Activated CD4-positive, alpha-beta memory T cell treated with anti-CD3 and anti-CD28 coated beads, Interleukin-2, amount 10 ng/mL, durations not matched to agents 7 days and 5 days (primary cell): ENCODE measurements around the gene CSKMT. TPM values are rescaled to one million over a fixed set of nuclear protein-coding genes. Genes with fewer than 3 reads are reported as not detected.
A peak's percentile ranks its signal among the peaks of the same experiment; 100 is the strongest.

Experiments
- CTCF ChIA-PET: fragments of 350-600 bp; sonication (Branson Sonifier 250); formaldehyde crosslinking; loops from one replicate; lab custom pipeline; 2021; ENCODE audit warnings: antibody characterized with exemption, inconsistent platforms; lab: Charles Lee
- POLR2A ChIA-PET: fragments of 350-600 bp; sonication (Branson Sonifier 250); formaldehyde crosslinking; loops from one replicate; lab custom pipeline; 2021; ENCODE audit warnings: antibody characterized with exemption; lab: Charles Lee
- DNase-seq: peaks from one replicate; pipeline ENCODE4 v3.0.0-alpha.2; 2020
- H3K27ac Mint-ChIP-seq: one replicate; pipeline ENCODE4 v1.8.0; 2021; ENCODE audit warnings: mild to moderate bottlenecking, mixed read lengths
- H3K27me3 Mint-ChIP-seq: one replicate; pipeline ENCODE4 v1.8.0; 2021; ENCODE audit warnings: mixed read lengths
- H3K36me3 Mint-ChIP-seq: one replicate; pipeline ENCODE4 v1.8.0; 2021; ENCODE audit warnings: low read depth, mixed read lengths
- H3K4me1 Mint-ChIP-seq: one replicate; pipeline ENCODE4 v1.8.0; 2021; ENCODE audit warnings: mixed read lengths
- H3K4me3 Mint-ChIP-seq: one replicate; pipeline ENCODE4 v1.8.0; 2021; ENCODE audit warnings: mild to moderate bottlenecking, mixed read lengths
- H3K9me3 Mint-ChIP-seq: one replicate; pipeline ENCODE4 v1.8.0; 2021; ENCODE audit warnings: mixed read lengths
- total RNA-seq, 2 experiments: library from RNA; stranded (reverse); gene quantifications; one replicate each; pipeline ENCODE4 v1.2.3, GENCODE V29; 2021

Gene CSKMT
- total RNA-seq, 2 experiments from 2014 or later, result 16.6 to 18.3 TPM

GRCh38 chr11:62676698-62677097 is 11.6 kb downstream of the CSKMT start:
- no peak overlapping the region for H3K27ac Mint-ChIP-seq
- CTCF ChIA-PET, result interaction anchor here (0.8 to 1.7 kb wide), 4 partner anchors 12 to 85 kb away, joined by 3 to 7 read pairs (median 4); partner anchors contain the start of genes C11orf98, CSKMT, EML3 and TUT1
- peaks cover 39% of the 10 kb centered on the region for H3K36me3 Mint-ChIP-seq
- H3K4me3 Mint-ChIP-seq, result peak overlapping the region; percentile 40
- H3K4me1 Mint-ChIP-seq, result peaks cover 58% of the 10 kb centered on the region
- no peak for DNase-seq
- no peaks in the 10 kb centered on the region for H3K27me3 Mint-ChIP-seq
- POLR2A ChIA-PET, result interaction anchor here (1.3 to 6.6 kb wide), 6 partner anchors 11 to 180 kb away, joined by 3 to 105 read pairs (median 6); partner anchors contain the start of genes C11orf98, CSKMT, EEF1G and TUT1
- no peaks in the 10 kb centered on the region for H3K9me3 Mint-ChIP-seq

GRCh38 chr11:62677156-62677555 is 12.0 kb downstream of the CSKMT start:
- peaks cover 37% of the 10 kb centered on the region for H3K36me3 Mint-ChIP-seq
- peaks cover 57% of the 10 kb centered on the region for H3K4me1 Mint-ChIP-seq
- ChIA-PET POLR2A (interaction anchor here (1.3 to 6.6 kb wide), 6 partner anchors 11 to 179 kb away, joined by 3 to 105 read pairs (median 6); partner anchors contain the start of genes C11orf98, CSKMT, EEF1G and TUT1), CTCF (interaction anchor here (0.8 to 1.7 kb wide), 4 partner anchors 12 to 86 kb away, joined by 3 to 7 read pairs (median 4); partner anchors contain the start of genes C11orf98, CSKMT, EML3 and TUT1)
- no peaks in the 10 kb centered on the region for H3K27me3 Mint-ChIP-seq
- no peaks in the 10 kb centered on the region for H3K9me3 Mint-ChIP-seq
- no peak for DNase-seq
- peak overlapping the region; percentile 40 for H3K4me3 Mint-ChIP-seq
- H3K27ac Mint-ChIP-seq, result no peak overlapping the region

- Mint-ChIP-seq H3K4me1 (peaks cover 51% of the 10 kb centered on the region), H3K4me3 (peak overlapping the region; percentile 88), H3K36me3 (peaks cover 37% of the 10 kb centered on the region), H3K27ac (peak overlapping the region; percentile 78), H3K27me3 (no peaks in the 10 kb centered on the region), H3K9me3 (no peaks in the 10 kb centered on the region)
- no peak for DNase-seq
- ChIA-PET POLR2A (interaction anchor here (1.0 to 6.6 kb wide), 6 partner anchors 8 to 179 kb away, joined by 3 to 105 read pairs (median 6); partner anchors contain the start of genes C11orf98, CSKMT, EEF1G and TUT1), CTCF (interaction anchor here (0.8 to 1.7 kb wide), 4 partner anchors 13 to 86 kb away, joined by 3 to 7 read pairs (median 4); partner anchors contain the start of genes C11orf98, CSKMT, EML3 and TUT1)
Measured at GRCh38 chr11:62677714-62678113, 12.6 kb downstream of the CSKMT start.

- H3K4me3 Mint-ChIP-seq, result peak overlapping the region; percentile 88
- H3K9me3 Mint-ChIP-seq, result no peaks in the 10 kb centered on the region
- no peaks in the 10 kb centered on the region for H3K27me3 Mint-ChIP-seq
- CTCF ChIA-PET, result interaction anchor here (3.6 kb wide), 1 partner anchor 16 kb away, joined by 32 read pairs; no protein-coding TSS in a partner anchor
- DNase-seq, result no peak
- peaks cover 34% of the 10 kb centered on the region for H3K36me3 Mint-ChIP-seq
- H3K27ac Mint-ChIP-seq, result peak overlapping the region; percentile 78
- peaks cover 44% of the 10 kb centered on the region for H3K4me1 Mint-ChIP-seq
- POLR2A ChIA-PET, result interaction anchor here (0.8 to 6.6 kb wide), 9 partner anchors 9 to 204 kb away, joined by 3 to 105 read pairs (median 5); partner anchors contain the start of genes C11orf98, CSKMT, EEF1G and INTS5
Measured at GRCh38 chr11:62678433-62678769, 13.3 kb downstream of the CSKMT start.

- DNase-seq, result peak; percentile 87
- H3K27ac Mint-ChIP-seq, result peak within 1 kb of the TSS; percentile 78
- H3K9me3 Mint-ChIP-seq, result no peaks in the 10 kb centered on the region
- no peaks in the 10 kb centered on the region for H3K27me3 Mint-ChIP-seq
- H3K4me3 Mint-ChIP-seq, result peak within 1 kb of the TSS; percentile 88
- ChIA-PET POLR2A (interaction anchor here (0.8 to 6.6 kb wide), 18 partner anchors 7 to 203 kb away, joined by 3 to 105 read pairs (median 5); partner anchors contain the start of genes BSCL2, C11orf98, CSKMT and EEF1G), CTCF (interaction anchor here (0.5 to 3.6 kb wide), 5 partner anchors 7 to 51 kb away, joined by 3 to 32 read pairs (median 3); partner anchors contain the start of genes HNRNPUL2, LBHD1 and UQCC3)
- peaks cover 30% of the 10 kb centered on the region for H3K36me3 Mint-ChIP-seq
- peaks cover 40% of the 10 kb centered on the region for H3K4me1 Mint-ChIP-seq
Measured at GRCh38 chr11:62678770-62679696, 13.9 kb downstream of the CSKMT start, which contains the start of gene UBXN1. TSS of gene UBXN1 (minus strand) at chr11:62679073. CDS start at chr11:62678923, 150 bp downstream.

- H3K27me3 Mint-ChIP-seq, result no peaks in the 10 kb centered on the region
- ChIA-PET CTCF (interaction anchor here (0.5 to 3.6 kb wide), 26 partner anchors 9 to 298 kb away, joined by 3 to 32 read pairs (median 4); partner anchors contain the start of genes C11orf98, CSKMT, EEF1G and LBHD1), POLR2A (interaction anchor here (0.5 to 6.6 kb wide), 18 partner anchors 9 to 1451 kb away, joined by 3 to 105 read pairs (median 4); partner anchors contain the start of genes B3GAT3, C11orf98, CSKMT and HNRNPUL2)
- peak overlapping the region; percentile 58 for H3K4me3 Mint-ChIP-seq
- H3K36me3 Mint-ChIP-seq, result peaks cover 23% of the 10 kb centered on the region
- H3K9me3 Mint-ChIP-seq, result no peaks in the 10 kb centered on the region
- peak overlapping the region; percentile 69 for H3K27ac Mint-ChIP-seq
- peak; percentile 51 for DNase-seq
- peaks cover 37% of the 10 kb centered on the region for H3K4me1 Mint-ChIP-seq
Measured at GRCh38 chr11:62680825-62681240, 15.7 kb downstream of the CSKMT start.

- Mint-ChIP-seq H3K9me3 (no peaks in the 10 kb centered on the region), H3K36me3 (peaks cover 12% of the 10 kb centered on the region), H3K27ac (no peak overlapping the region), H3K4me1 (peaks cover 23% of the 10 kb centered on the region), H3K27me3 (no peaks in the 10 kb centered on the region), H3K4me3 (no peak overlapping the region)
- ChIA-PET POLR2A (interaction anchor here (1.6 to 3.1 kb wide), 2 partner anchors 9 to 10 kb away, joined by 6 to 30 read pairs; partner anchors contain the start of genes LBHD1 and UQCC3), CTCF (no interaction called here)
- DNase-seq, result no peak
Measured at GRCh38 chr11:62682518-62682917, 17.4 kb downstream of the CSKMT start.

- Mint-ChIP-seq H3K4me1 (no peaks in the 10 kb centered on the region), H3K4me3 (no peak overlapping the region), H3K27ac (no peak overlapping the region), H3K27me3 (peaks cover 4% of the 10 kb centered on the region), H3K9me3 (no peaks in the 10 kb centered on the region), H3K36me3 (peaks cover 22% of the 10 kb centered on the region)
- ChIA-PET POLR2A (no interaction called here), CTCF (no interaction called here)
- no peak for DNase-seq
Measured at GRCh38 chr11:62687508-62688396, 22.6 kb downstream of the CSKMT start.

GRCh38 chr11:62688491-62688890 is 23.4 kb downstream of the CSKMT start:
- CTCF ChIA-PET, result interaction anchor here (0.6 to 1.7 kb wide), 2 partner anchors 177 to 263 kb away, joined by 4 read pairs; no protein-coding TSS in a partner anchor
- no peak overlapping the region for H3K27ac Mint-ChIP-seq
- peaks cover 25% of the 10 kb centered on the region for H3K36me3 Mint-ChIP-seq
- POLR2A ChIA-PET, result interaction anchor here (0.9 kb wide), 1 partner anchor 65 kb away, joined by 3 read pairs; the partner anchor contains the start of gene ZBTB3
- no peaks in the 10 kb centered on the region for H3K4me1 Mint-ChIP-seq
- peaks cover 4% of the 10 kb centered on the region for H3K27me3 Mint-ChIP-seq
- no peaks in the 10 kb centered on the region for H3K9me3 Mint-ChIP-seq
- H3K4me3 Mint-ChIP-seq, result no peak overlapping the region
- DNase-seq, result no peak

- H3K36me3 Mint-ChIP-seq, result peaks cover 29% of the 10 kb centered on the region
- no peak for DNase-seq
- no peaks in the 10 kb centered on the region for H3K9me3 Mint-ChIP-seq
- peaks cover 4% of the 10 kb centered on the region for H3K27me3 Mint-ChIP-seq
- POLR2A ChIA-PET, result interaction anchor here (0.9 to 1.5 kb wide), 7 partner anchors 9 to 116 kb away, joined by 3 to 6 read pairs (median 4); partner anchors contain the start of genes C11orf98, CSKMT, EEF1G and HNRNPUL2
- CTCF ChIA-PET, result interaction anchor here (0.6 to 1.9 kb wide), 3 partner anchors 9 to 265 kb away, joined by 3 to 10 read pairs (median 4); no protein-coding TSS in a partner anchor
- H3K27ac Mint-ChIP-seq, result no peak within 1 kb of the TSS
- H3K4me1 Mint-ChIP-seq, result peaks cover 3% of the 10 kb centered on the region
- H3K4me3 Mint-ChIP-seq, result no peak within 1 kb of the TSS
Measured at GRCh38 chr11:62689421-62690183, 24.5 kb downstream of the CSKMT start, which contains the start of gene LRRN4CL. TSS of gene LRRN4CL (minus strand) at chr11:62689530. CDS start at chr11:62688508, 1,022 bp downstream.
